Chondrocyte (in vitro differentiated cells): ENCODE results near the gene VCAN. TPM values are rescaled to one million over a fixed set of nuclear protein-coding genes. Genes with fewer than 3 reads are reported as not detected.

ENCODE experiments used
- DNase-seq: peaks from one replicate; pipeline ENCODE4 v3.0.0; 2021; ENCODE audit warnings: mixed read lengths, low spot score
- H3K27ac Mint-ChIP-seq: one replicate; pipeline ENCODE4 v1.8.0; 2021; ENCODE audit warnings: mild to moderate bottlenecking, moderate library complexity, mixed read lengths; ENCODE audit not compliant: unreplicated experiment
- H3K27me3 Mint-ChIP-seq: 2 replicates; pipeline ENCODE4 v1.8.0; 2021; ENCODE audit warnings: low read depth, mixed read lengths
- H3K36me3 Mint-ChIP-seq: 2 replicates; pipeline ENCODE4 v1.8.0; 2021; ENCODE audit warnings: low read depth, mixed read lengths
- H3K4me1 Mint-ChIP-seq: 2 replicates; pipeline ENCODE4 v1.8.0; 2021; ENCODE audit warnings: low read depth, mild to moderate bottlenecking, mixed read lengths
- H3K4me3 Mint-ChIP-seq: one replicate; pipeline ENCODE4 v1.8.0; 2021; ENCODE audit warnings: mild to moderate bottlenecking, moderate library complexity, mixed read lengths; ENCODE audit not compliant: unreplicated experiment
- H3K9me3 Mint-ChIP-seq: 2 replicates; pipeline ENCODE4 v1.8.0; 2021; ENCODE audit warnings: low read depth, mixed read lengths
- CTCF ChIP-seq: fragments of 200-600 bp; sonication (generic); IDR thresholded peaks from 2 replicates; pipeline ENCODE4 v1.5.0; 2021; ENCODE audit warnings: antibody characterized with exemption, mild to moderate bottlenecking, moderate library complexity
- total RNA-seq: library from RNA; stranded (reverse); gene quantifications from 3 replicates; pipeline ENCODE4 v1.2.1, GENCODE V29; 2021

VCAN gene
- total RNA-seq, 1 donor from 2014 or later, result 710 TPM

- Mint-ChIP-seq H3K4me3 (no peak overlapping the region), H3K27me3 (no peaks in the 10 kb centered on the region), H3K27ac (no peak overlapping the region), H3K9me3 (peaks cover 4% of the 10 kb centered on the region), H3K4me1 (peaks cover 3% of the 10 kb centered on the region), H3K36me3 (no peaks in the 10 kb centered on the region)
- no peak for DNase-seq
- no peak for TF ChIP-seq CTCF
These were observed 29.8 kb upstream of the VCAN start for GRCh38 chr5:83441747-83442146.

GRCh38 chr5:83443534-83443933, 28.0 kb upstream of the VCAN start:
- Mint-ChIP-seq H3K4me1 (peaks cover 3% of the 10 kb centered on the region), H3K27me3 (no peaks in the 10 kb centered on the region), H3K9me3 (peaks cover 4% of the 10 kb centered on the region), H3K4me3 (no peak overlapping the region), H3K36me3 (no peaks in the 10 kb centered on the region), H3K27ac (no peak overlapping the region)
- DNase-seq, result no peak
- no peak for TF ChIP-seq CTCF

GRCh38 chr5:83444445-83444844, 27.1 kb upstream of the VCAN start:
- Mint-ChIP-seq H3K36me3 (no peaks in the 10 kb centered on the region), H3K4me1 (peaks cover 3% of the 10 kb centered on the region), H3K9me3 (peaks cover 4% of the 10 kb centered on the region), H3K27ac (no peak overlapping the region), H3K4me3 (no peak overlapping the region), H3K27me3 (no peaks in the 10 kb centered on the region)
- TF ChIP-seq CTCF, result no peak
- no peak for DNase-seq

- H3K36me3 Mint-ChIP-seq, result no peaks in the 10 kb centered on the region
- no peak for DNase-seq
- H3K27ac Mint-ChIP-seq, result no peak overlapping the region
- H3K4me1 Mint-ChIP-seq, result peaks cover 3% of the 10 kb centered on the region
- no peak for TF ChIP-seq CTCF
- H3K9me3 Mint-ChIP-seq, result peaks cover 4% of the 10 kb centered on the region
- H3K4me3 Mint-ChIP-seq, result no peak overlapping the region
- no peaks in the 10 kb centered on the region for H3K27me3 Mint-ChIP-seq
These were observed 25.1 kb upstream of the VCAN start for GRCh38 chr5:83446253-83446947.

GRCh38 chr5:83447533-83447932, 24.0 kb upstream of the VCAN start:
- Mint-ChIP-seq H3K27me3 (no peaks in the 10 kb centered on the region), H3K36me3 (no peaks in the 10 kb centered on the region), H3K4me3 (no peak overlapping the region), H3K27ac (no peak overlapping the region), H3K9me3 (peaks cover 4% of the 10 kb centered on the region), H3K4me1 (peaks cover 3% of the 10 kb centered on the region)
- TF ChIP-seq CTCF, result no peak
- no peak for DNase-seq
